DMS114 treated with DMSO at 0.1 percent for 48 hours (cell line): ENCODE measurements around the gene CYP1A2.
"Not testable (repeated sequence)": the region's sequence is repeated elsewhere in the genome, so short reads cannot be mapped to it uniquely, and the experiment has no call there.

Experiments
- DNase-seq: peaks from one replicate; lab custom pipeline; 2025; ENCODE audit not compliant: unreplicated experiment; lab: John Stamatoyannopoulos, UW

Gene CYP1A2

GRCh38 chr15:74776821-74777768, 28.4 kb downstream of the CYP1A2 start:
- no peak for DNase-seq

GRCh38 chr15:74777769-74778598, 29.3 kb downstream of the CYP1A2 start:
- DNase-seq = no peak

DNA sequence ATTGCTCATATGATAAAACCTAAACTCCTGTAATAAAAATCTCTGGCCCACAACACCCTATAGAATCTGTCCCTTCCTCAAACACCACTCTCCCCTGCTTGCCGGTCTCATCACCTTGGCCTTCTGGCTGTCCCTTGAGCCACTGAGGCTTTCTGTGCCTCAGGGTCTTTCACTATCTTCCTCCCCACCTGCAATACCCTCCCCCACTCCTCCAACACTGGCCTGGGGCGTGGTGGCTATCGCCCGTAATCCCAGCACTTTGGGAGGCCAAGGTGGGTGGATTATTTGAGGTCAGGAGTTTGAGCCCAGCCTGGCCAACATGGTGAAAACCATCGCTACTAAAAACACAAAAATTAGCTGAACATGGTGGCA, 29.9 kb downstream of the CYP1A2 start:
- DNase-seq = no peak

DNA sequence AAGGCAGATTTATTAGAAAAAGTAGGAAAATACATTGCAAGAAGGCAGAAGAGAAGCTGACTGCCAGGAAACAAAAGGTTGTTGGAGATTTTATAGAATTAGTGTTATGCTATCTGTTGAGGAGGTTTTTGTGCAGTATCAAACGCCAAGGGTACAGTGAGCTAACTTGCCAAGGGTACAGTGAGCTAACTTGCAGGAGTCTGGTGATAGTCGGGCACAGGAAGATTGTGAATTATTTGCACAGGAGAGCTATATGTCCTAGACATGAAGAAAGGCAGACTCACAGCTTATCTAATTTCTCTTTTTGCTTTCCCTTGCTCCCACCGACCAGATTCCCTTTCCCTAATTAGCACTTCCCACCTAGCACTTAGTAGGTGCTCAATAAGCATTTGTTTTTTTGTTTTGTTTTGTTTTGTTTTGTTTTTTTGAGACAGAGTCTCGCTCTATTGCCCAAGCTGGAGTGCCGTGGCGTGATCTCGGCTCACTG, 30.6 kb downstream of the CYP1A2 start:
- no peak for DNase-seq

DNA sequence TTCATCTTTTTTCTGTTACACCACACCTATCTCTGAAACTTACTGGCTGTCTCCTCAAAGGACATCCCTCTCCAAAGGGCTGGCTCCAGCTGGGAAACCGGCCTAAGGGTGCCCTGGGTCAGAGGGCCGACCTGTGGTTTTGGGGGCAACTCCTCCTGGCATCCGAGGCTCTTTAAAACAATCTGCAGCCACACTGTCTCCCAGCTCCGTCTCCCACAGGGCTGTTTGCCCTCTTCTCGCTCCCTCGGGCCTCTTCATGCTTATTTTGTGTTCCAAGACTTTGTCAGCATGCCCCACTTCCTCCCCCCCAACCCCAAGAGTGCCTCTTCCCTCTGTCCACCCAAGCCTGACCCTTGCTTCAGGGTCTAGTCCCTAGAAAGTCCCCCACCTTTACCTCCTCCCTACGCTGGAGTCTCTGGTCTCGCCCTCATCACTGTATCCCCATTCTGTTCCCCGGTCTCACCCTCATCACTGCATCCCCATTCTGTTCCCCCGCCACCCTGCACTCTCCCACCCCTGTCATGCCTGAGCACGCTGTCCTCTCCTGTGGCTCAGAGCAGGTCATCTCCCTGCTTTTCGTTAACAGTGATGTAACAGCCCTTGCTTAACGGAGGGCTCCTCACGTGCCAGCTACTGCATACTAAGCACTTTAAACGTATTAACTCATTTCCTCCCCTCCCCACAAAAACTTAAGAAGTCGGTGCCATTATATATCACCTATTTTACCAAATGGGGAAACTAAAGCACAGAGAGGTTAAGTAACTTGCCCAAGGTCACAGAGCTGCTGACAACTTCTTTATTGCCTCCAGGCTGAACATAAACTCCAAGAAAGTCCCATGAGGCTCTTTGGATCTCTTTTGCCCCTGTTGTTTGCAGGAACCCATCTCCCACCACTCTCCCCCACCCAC, 32.1 kb downstream of the CYP1A2 start:
- no peak for DNase-seq

DNA sequence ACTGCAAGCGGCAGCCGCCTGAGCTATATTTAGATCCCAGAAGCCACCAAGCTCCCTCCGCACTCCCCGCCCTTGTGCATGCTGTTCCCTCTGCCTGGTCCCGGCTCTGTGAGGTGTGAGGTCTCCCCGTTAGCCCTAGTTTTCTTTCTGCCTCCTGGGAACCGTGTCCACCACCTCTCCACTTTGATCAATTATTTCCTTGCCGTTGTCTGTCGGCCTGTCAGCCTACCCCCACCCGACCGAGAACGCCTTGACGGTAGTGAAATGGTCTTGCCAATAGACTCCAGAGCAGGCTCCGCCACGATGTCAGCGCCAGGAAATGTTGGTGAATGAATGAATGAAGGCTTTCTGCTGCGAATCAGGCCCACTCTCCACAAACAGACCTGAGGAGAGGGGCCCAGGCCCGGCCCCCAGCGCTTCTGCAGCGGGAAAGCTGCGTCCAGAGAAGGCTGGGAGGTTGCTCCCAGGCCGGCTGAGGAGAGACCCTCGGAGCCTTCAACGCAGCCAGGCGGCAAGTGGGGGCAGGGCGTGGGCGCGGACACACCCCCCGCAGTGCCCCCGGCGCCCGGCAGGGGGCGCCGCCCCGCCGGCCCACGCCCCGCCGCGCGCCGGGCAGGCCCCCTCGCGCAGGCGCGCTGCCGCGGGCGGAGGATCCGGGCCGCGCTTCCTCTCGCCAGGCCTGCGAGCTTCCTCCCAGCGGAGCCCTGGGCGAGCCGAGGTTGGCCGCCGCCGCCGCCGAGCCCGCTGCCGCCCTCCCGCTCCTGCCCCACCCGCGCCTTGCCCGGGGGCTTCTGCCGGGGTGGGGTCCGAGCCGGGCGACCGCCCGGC, 33.0 kb downstream of the CYP1A2 start, which contains the start of gene CSK:
Gene CSK, plus strand, starts transcription at position 650 of the 828 bp plus-strand sequence. CDS start 16,218 bp downstream, outside the sequence.
- peak; percentile 48 for DNase-seq

- no peak for DNase-seq
Observed at GRCh38 chr15:74782259-74783071, 33.8 kb downstream of the CYP1A2 start.

GRCh38 chr15:74783072-74783807, 34.6 kb downstream of the CYP1A2 start:
- DNase-seq = no peak

GRCh38 chr15:74783808-74784175, 35.1 kb downstream of the CYP1A2 start:
- no peak for DNase-seq

DNA sequence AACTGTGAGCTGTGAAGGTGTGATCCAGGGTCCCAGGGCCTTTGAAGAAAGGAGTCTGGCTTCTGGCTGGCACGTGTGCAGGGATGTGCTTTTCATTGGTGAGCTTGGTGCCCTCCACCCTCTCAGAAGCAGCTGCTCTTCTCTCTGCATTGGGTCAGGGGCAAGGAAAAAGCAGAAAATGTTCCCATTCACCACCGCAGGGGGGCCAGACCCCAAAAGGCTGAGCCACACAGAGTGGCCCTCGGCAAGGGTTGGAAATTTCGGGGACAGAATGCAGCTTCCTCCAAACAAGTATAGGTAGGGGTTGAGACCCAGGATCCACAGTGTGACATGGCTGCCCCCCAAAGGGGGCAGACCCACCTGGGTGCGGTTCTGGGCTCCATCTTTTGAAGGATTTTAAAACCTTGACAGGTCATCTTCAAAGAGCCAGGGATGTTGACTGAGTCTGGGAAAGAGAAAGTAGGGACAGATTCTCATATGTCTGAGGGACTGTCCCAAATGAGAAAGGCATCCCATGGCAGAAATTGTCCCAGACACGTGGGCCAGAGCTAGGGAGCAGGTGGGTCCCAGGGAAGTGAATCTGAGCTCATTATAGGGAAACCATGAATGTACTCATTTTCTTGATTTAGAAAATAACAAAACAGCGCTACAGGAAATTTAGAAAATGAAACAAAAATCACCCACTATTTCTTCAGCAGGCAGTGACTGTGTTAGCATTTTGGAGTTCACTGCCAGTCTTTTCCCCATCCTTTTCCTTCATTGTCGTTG, 36.0 kb downstream of the CYP1A2 start:
- DNase-seq = no peak

GRCh38 chr15:74785194-74786032, 36.8 kb downstream of the CYP1A2 start:
- no peak for DNase-seq

DNA sequence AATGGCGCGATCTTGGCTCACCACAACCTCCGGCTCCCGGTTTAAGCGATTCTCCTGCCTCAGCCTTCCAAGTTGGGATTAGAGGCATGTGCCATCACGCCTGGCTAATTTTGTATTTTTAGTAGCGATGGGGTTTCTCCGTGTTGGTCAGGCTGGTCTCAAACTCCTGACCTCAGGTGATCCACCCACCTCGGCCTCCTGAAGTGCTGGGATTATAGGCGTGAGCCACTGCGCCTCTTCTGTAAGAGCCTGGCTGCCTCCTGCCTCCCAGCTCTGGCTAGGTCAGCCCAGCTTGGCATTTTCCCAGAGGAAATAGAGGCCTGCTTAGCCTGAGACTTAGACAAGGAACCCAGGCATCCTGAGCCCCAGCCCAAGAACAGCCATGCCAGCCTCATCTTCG, 37.4 kb downstream of the CYP1A2 start:
- not testable (repeated sequence) for DNase-seq

DNA sequence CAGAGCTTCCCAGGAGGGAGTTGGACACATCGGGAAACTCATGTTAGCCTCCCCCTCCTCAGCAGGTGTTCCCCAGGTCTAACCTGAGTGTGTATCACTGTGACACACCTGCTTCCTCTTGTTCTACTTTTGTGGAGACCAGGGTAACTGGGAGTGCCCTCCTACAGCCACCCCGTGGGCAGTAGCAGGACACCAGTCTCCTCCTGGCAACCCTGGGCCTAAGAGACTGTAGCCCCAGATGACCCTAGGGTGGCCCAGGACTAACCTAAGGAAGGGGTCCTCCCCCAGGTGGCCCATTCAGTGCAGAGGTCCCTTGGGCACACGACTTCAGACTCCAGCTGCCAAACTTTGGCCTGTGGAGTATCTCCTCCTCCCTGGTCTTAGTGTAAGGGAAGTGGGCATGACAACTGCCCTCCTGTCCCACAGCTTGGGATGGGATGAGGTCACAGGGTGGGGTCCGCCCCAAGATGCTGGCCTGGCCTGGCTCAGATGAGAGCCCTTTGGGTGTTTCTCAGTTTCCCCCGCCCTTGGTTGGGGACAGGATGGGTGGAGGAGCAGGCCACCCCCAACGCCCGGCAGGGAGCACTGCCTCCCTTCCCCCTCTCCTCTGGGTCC, 38.0 kb downstream of the CYP1A2 start:
- no peak for DNase-seq

DNA sequence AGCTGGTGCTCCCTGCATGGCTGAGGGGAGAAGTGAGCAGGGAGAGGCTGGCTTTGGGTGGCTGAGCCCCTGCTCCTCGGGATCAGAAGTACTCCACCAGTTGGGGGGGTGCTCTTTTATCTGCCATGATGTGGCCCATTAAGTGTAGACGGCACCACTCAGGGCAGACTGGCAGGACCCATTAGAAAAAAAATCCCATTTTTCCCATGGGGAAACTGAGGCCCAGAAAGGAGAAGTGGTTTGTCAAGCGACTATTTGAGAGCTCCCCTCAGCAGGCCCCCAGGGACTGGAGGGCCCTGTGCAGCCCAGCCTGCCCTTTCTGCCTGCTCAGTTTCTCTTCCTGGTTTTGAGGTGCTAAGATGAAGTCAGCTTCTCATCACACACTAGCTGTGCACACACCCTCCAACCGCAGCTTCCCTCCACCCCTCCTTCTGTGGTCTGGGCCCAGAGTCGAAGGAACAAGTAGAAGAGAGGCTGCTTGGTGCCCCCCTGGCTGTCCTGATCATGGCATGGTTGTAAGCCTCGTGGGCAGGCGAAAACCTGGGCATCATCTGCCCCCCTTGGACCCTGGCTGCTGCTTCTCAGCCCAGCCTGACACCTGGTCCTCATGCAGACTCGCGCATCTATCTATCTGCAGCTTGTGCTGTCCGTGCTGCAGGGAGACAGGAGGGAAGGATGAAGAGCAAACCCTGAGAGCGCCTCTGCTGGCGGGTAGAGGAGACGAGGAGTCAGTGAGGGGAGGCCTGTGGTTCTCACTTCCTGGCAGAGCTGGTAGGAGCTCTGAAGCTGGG, 38.8 kb downstream of the CYP1A2 start:
- peak; percentile 65 for DNase-seq

DNA sequence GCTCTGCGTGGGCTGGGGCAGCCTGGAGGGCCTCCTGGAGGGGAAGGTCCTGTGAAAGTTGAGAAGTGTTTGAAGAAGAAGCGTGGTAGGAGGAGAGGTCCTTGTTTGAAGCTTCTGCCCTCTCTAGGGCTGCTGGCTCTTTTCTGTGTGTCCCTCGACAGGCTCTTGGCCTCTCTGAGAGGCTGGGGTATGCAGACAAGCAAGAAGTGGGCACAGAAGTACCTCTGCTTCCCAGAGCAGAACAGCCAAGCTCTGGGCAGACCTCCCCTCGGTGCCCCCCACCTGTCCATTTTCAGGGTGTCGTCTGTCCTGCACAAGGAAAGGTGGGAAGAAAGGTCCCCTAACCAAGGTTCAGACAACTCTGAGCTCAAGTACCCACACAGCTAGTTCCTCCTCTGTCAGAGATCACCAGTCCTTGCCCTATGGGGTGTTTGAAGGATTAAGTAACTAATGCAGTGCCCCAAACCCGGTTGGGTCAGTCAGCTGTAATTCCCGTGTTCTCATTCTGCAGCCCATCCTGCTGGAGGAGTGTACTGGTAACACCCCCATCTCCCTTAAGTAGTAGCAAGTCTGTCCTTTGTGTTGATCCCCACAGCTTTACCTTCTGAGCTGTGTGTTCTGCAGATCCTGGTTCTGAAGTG, 39.5 kb downstream of the CYP1A2 start:
- DNase-seq = no peak
